H1 (cell line): ENCODE measurements around the gene PLB1. TPM values are rescaled to one million over a fixed set of nuclear protein-coding genes. Genes with fewer than 3 reads are reported as not detected.

Experiments used
- BACH1 ChIP-seq: IDR thresholded peaks from 2 replicates; pipeline ENCODE4 v1.6.1; 2012; ENCODE audit warnings: low read length, improper control_type of control experiment
- BCL11A ChIP-seq, 2 experiments: IDR thresholded peaks; one replicate each; pipeline ENCODE4 v1.6.1; 2011; ENCODE audit warnings: low read depth in 2 of 2, low read length in 2 of 2, mild to moderate bottlenecking in 2 of 2
- CBX5 ChIP-seq: fragments of 300-800, 300-1000 bp; sonication (generic); IDR thresholded peaks from 2 replicates; pipeline ENCODE4 v1.7.1; 2016; ENCODE audit warnings: antibody characterized with exemption, low read length, low read depth
- KDM4A ChIP-seq: IDR thresholded peaks from one replicate; pipeline ENCODE4 v1.7.1; 2012; ENCODE audit warnings: low read depth, mild to moderate bottlenecking, moderate library complexity, low read length, inconsistent platforms; ENCODE audit not compliant: severe bottlenecking
- RFX5 ChIP-seq: IDR thresholded peaks from 2 replicates; pipeline ENCODE4 v1.6.1; 2011; ENCODE audit warnings: low read depth, low read length, improper control_type of control experiment, borderline replicate concordance
- SP1 ChIP-seq: IDR thresholded peaks from 2 replicates; pipeline ENCODE4 v1.6.1; 2011; ENCODE audit warnings: low read depth, low read length
- TAF7 ChIP-seq: optimal IDR thresholded peaks from 2 replicates; pipeline ENCODE3; 2011; ENCODE audit warnings: low read depth, mild to moderate bottlenecking, inconsistent platforms, low read length, moderate library complexity, borderline replicate concordance
- polyA plus RNA-seq, 7 experiments: library from polyadenylated mRNA; depleted of rRNA in 3 of 7; stranded (reverse) in 5 of 7; unstranded in 2 of 7; fragments of >200 nt in 5 of 7; fragments of 200-250 nt in 2 of 7; gene quantifications; 1 replicate in 5 of 7; 2 replicates in 1 of 7; 4 replicates in 1 of 7; pipeline versions ENCODE4 v1.2.1 to v1.2.3, GENCODE V29; 2011 to 2013; ENCODE audit warnings: missing spikeins in 2 of 7, mixed read lengths in 2 of 7
- total RNA-seq: library from RNA; stranded (reverse); fragmentation: NEBNext Ultra II Directional; extraction: Animal tissue kit (Norgen Biotek cat#: 25700); gene quantifications from 2 replicates; pipeline ENCODE4 v1.2.1, GENCODE V29; 2021

Gene PLB1
- total and polyA plus RNA-seq, 2 of the 8 experiments (the other 6 are each of a cell fraction or from before 2014, with no cell fraction given): 0.20 to 0.36 TPM

GRCh38 chr2:28640908-28641300 lies 145.0 kb downstream of the PLB1 start (continued):
- TF ChIP-seq BCL11A (IDR thresholded peaks at IDR 0.05; ENCODE audit: low read depth in 2 of 2, low read length in 2 of 2) (no peak), TAF7 (no peak), SP1 (no peak), CBX5 (no peak), RFX5 (no peak), BACH1 (no peak), KDM4A (no peak)
